Measurements from ENCODE around the gene ADAMTS10. TPM values are rescaled to one million over a fixed set of nuclear protein-coding genes. Genes with fewer than 3 reads are reported as not detected.
"Not testable (repeated sequence)": the region's sequence is repeated elsewhere in the genome, so short reads cannot be mapped to it uniquely, and the experiment has no call there.

The ADAMTS10 gene
- total RNA-seq, 1 experiment from 2014 or later: 10.2 TPM

DNA sequence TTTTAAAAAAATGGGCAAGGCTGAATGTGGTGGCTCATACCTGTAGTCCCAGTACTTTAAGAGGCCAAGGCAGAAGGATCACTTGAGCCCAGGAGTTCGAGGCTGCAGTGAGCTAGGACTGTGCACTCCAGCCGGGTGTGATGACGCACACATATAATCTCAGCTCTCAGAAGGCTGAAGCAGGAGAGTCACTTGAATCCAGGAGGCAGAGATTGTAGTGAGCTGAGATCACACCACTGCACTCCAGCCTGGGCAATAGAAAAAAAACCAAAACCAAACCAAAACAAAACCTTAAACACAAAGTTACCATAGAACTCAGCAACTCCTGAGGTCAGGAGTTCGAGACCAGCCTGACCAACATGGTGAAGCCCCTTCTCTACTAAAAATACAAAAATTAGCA is 26.6 kb upstream of the ADAMTS10 start:
- BruUV-seq (replicated peaks): not testable (repeated sequence)

DNA sequence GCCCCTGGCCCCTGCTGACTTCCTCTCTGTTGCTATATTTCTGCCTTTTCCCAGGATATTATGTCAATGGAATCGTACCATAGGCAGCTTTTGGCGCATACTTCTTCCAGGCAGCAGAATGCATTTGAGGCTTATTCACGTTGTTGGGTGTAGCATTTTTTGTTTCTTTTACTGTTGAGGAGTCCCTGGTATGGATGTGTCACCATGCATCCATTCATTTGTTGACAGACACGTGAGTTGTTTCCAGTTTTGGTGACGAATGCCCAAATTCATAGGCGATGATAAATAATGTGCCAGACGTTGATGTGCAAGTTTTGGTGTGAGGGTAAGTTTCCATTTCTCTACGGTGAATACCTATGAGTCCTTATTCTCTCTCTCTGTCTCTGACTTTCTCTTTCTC is 24.9 kb upstream of the ADAMTS10 start:
- BruUV-seq (replicated peaks): no TSS peak
- Histone ChIP-seq H3K79me2 (ENCODE audit: insufficient read depth, low read length) (no peaks in the 10 kb centered on the region), H3K9me2 (ENCODE audit: insufficient read depth) (no peaks in the 10 kb centered on the region), H3K27me3 (ENCODE audit: insufficient read depth, low read length) (no peaks in the 10 kb centered on the region), H3K4me1 (ENCODE audit: control insufficient read depth in 1 of 2, insufficient read depth in 2 of 2, low read length in 2 of 2) (no peaks in the 10 kb centered on the region), H3K9ac (ENCODE audit: low read length) (no peak overlapping the region), H3K4me3 (replicated peaks in 1 of 2; ENCODE audit: low read depth in 1 of 2, low read length in 2 of 2) (no peak overlapping the region), H3K36me3 (ENCODE audit: control insufficient read depth in 1 of 2, insufficient read depth in 2 of 2, low read length in 2 of 2) (no peaks in the 10 kb centered on the region), H4K20me1 (ENCODE audit: insufficient read depth) (no peaks in the 10 kb centered on the region), H3K9me3 (ENCODE audit: control insufficient read depth in 1 of 2, insufficient read depth in 1 of 2, low read depth in 1 of 2, low read length in 2 of 2) (no peaks in the 10 kb centered on the region), H2AFZ (ENCODE audit: low read depth, low read length, poor library complexity, severe bottlenecking) (no peak overlapping the region), H3K27ac (ENCODE audit: low read depth, low read length) (no peak overlapping the region), H3K4me2 (ENCODE audit: low read length) (no peak overlapping the region)
- POLR2A ChIA-PET: no interaction called here
- ATAC-seq (no peak), DNase-seq (ENCODE audit: low read depth, low spot score) (no peak)
- intact Hi-C loops (cut with micrococcal nuclease): no loop called here
- CTCF ChIA-PET: no interaction called here
- RAD21 ChIA-PET (ENCODE audit: low non-redundant PET in 1 of 2, low total read pairs in 2 of 2, uncharacterized antibody in 2 of 2, unreplicated experiment in 2 of 2): no interaction called here
- TF ChIP-seq RAD21 (IDR thresholded peaks at IDR 0.05; ENCODE audit: low read depth) (no peak), EZH2phosphoT487 (IDR thresholded peaks at IDR 0.05; ENCODE audit: borderline replicate concordance) (no peak), EGR1 (IDR thresholded peaks at IDR 0.05; ENCODE audit: low read depth) (no peak), JUND (IDR thresholded peaks at IDR 0.05) (no peak)
- TF ChIP-seq, protein P1, sequence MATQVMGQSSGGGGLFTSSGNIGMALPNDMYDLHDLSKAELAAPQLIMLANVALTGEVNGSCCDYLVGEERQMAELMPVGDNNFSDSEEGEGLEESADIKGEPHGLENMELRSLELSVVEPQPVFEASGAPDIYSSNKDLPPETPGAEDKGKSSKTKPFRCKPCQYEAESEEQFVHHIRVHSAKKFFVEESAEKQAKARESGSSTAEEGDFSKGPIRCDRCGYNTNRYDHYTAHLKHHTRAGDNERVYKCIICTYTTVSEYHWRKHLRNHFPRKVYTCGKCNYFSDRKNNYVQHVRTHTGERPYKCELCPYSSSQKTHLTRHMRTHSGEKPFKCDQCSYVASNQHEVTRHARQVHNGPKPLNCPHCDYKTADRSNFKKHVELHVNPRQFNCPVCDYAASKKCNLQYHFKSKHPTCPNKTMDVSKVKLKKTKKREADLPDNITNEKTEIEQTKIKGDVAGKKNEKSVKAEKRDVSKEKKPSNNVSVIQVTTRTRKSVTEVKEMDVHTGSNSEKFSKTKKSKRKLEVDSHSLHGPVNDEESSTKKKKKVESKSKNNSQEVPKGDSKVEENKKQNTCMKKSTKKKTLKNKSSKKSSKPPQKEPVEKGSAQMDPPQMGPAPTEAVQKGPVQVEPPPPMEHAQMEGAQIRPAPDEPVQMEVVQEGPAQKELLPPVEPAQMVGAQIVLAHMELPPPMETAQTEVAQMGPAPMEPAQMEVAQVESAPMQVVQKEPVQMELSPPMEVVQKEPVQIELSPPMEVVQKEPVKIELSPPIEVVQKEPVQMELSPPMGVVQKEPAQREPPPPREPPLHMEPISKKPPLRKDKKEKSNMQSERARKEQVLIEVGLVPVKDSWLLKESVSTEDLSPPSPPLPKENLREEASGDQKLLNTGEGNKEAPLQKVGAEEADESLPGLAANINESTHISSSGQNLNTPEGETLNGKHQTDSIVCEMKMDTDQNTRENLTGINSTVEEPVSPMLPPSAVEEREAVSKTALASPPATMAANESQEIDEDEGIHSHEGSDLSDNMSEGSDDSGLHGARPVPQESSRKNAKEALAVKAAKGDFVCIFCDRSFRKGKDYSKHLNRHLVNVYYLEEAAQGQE (IDR thresholded peaks at IDR 0.05; ENCODE audit: low read depth): no peak

More for the DNA sequence above, 26.6 kb upstream of the ADAMTS10 start:
- RAD21 ChIA-PET (ENCODE audit: low non-redundant PET in 1 of 2, low total read pairs in 2 of 2, uncharacterized antibody in 2 of 2, unreplicated experiment in 2 of 2); DNase-seq (ENCODE audit: low read depth, low spot score); H3K9me3 ChIP-seq (ENCODE audit: control insufficient read depth in 1 of 2, insufficient read depth in 1 of 2, low read depth in 1 of 2, low read length in 2 of 2); H3K27me3 ChIP-seq (ENCODE audit: insufficient read depth, low read length); H3K4me3 ChIP-seq (replicated peaks in 1 of 2; ENCODE audit: low read depth in 1 of 2, low read length in 2 of 2); H2AFZ ChIP-seq (ENCODE audit: low read depth, low read length, poor library complexity, severe bottlenecking); H3K9ac ChIP-seq (ENCODE audit: low read length); H3K36me3 ChIP-seq (ENCODE audit: control insufficient read depth in 1 of 2, insufficient read depth in 2 of 2, low read length in 2 of 2); intact Hi-C loops (cut with micrococcal nuclease); H4K20me1 ChIP-seq (ENCODE audit: insufficient read depth); H3K4me1 ChIP-seq (ENCODE audit: control insufficient read depth in 1 of 2, insufficient read depth in 2 of 2, low read length in 2 of 2); H3K4me2 ChIP-seq (ENCODE audit: low read length); ATAC-seq; POLR2A ChIA-PET; H3K9me2 ChIP-seq (ENCODE audit: insufficient read depth); H3K27ac ChIP-seq (ENCODE audit: low read depth, low read length); CTCF ChIA-PET; H3K79me2 ChIP-seq (ENCODE audit: insufficient read depth, low read length): not testable (repeated sequence)
